K562 (cell line): ENCODE results near the gene SERPINA6. TPM values are rescaled to one million over a fixed set of nuclear protein-coding genes. Genes with fewer than 3 reads are reported as not detected.

Experiments used
- ATAC-seq: fragments of 200-7000 bp; cut with Tn5 transposase; 3 replicates; pipeline ENCODE4 v1.9.1; 2020; ENCODE audit warnings: moderate library complexity
- BruUV-seq: library from RNA; stranded (reverse); fragments of 400-500 nt; replicated peaks from 2 replicates; lab custom pipeline; 2021; lab: Mats Ljungman, UMichigan
- CTCF ChIA-PET: fragments of 300-600 bp; formaldehyde crosslinking; extraction: SDS; loops from one replicate; lab custom pipeline; 2021; ENCODE audit warnings: low intra/inter-chr PET ratio; lab: Yijun Ruan, JAX
- POLR2A ChIA-PET: fragments of 300-600, 350-650 bp; sonication (Branson Sonifier 250); formaldehyde crosslinking; extraction: SDS; loops from one replicate; lab custom pipeline; 2021; ENCODE audit warnings: antibody characterized with exemption, inconsistent platforms; lab: Yijun Ruan, JAX
- DNase-seq, 4 experiments: peaks; one replicate each; pipeline versions ENCODE4 v3.0.0 to v3.0.0-alpha.2; 2011 to 2018; ENCODE audit warnings: low spot score in 3 of 4, mixed read lengths in 3 of 4; ENCODE audit errors: extremely low read depth in 1 of 4
- FAIRE-seq: peaks from 2 replicates; lab custom pipeline; 2011; peaks lifted over from hg19 to GRCh38; lab: Jason Lieb, UNC
- H2AFZ ChIP-seq: 2 replicates; pipeline ENCODE4 v1.6.0; 2011; ENCODE audit warnings: low read depth, low read length, control low read depth, inconsistent platforms
- H3K27ac ChIP-seq: fragments of 200-600 bp; 3 replicates; pipeline ENCODE4 v1.8.0; 2011; ENCODE audit warnings: low read depth, mild to moderate bottlenecking, control low read depth, inconsistent platforms, low read length, moderate library complexity, mixed read lengths; ENCODE audit errors: extremely low read depth
- H3K27me3 ChIP-seq, 2 experiments: fragments of 300-600 bp in 1 of 2; 2 replicates in 1 of 2; 3 replicates in 1 of 2; pipeline versions ENCODE4 v1.6.0 to v1.8.0; 2011; ENCODE audit warnings: inconsistent platforms in 2 of 2, low read length in 2 of 2, mild to moderate bottlenecking in 1 of 2, mixed read lengths in 1 of 2, moderate library complexity in 1 of 2; ENCODE audit not compliant: control insufficient read depth in 2 of 2, insufficient read depth in 2 of 2
- H3K36me3 ChIP-seq: fragments of 300-600 bp; 3 replicates; pipeline ENCODE4 v1.8.0; 2011; ENCODE audit warnings: mild to moderate bottlenecking, low read length, inconsistent platforms; ENCODE audit not compliant: control insufficient read depth, insufficient read depth
- H3K4me1 ChIP-seq, 2 experiments: fragments of 200-600 bp in 1 of 2; replicated peaks in 1 of 2; 2 replicates in 1 of 2; 3 replicates in 1 of 2; pipeline versions ENCODE4 v1.5.1 to v1.8.0; 2011; ENCODE audit warnings: inconsistent platforms in 2 of 2, low read length in 2 of 2, mild to moderate bottlenecking in 1 of 2, mixed read lengths in 1 of 2, moderate library complexity in 1 of 2; ENCODE audit not compliant: control insufficient read depth in 2 of 2, insufficient read depth in 2 of 2
- H3K4me2 ChIP-seq: 2 replicates; pipeline ENCODE4 v1.6.1; 2011; ENCODE audit warnings: low read length, control low read depth, inconsistent platforms, mixed read lengths; ENCODE audit not compliant: insufficient read depth
- H3K4me3 ChIP-seq: fragments of 200-600 bp; sonication (generic), shearing (Covaris generic); 2 replicates; pipeline ENCODE4 v1.5.1; 2016; ENCODE audit warnings: control low read depth, inconsistent platforms
- H3K79me2 ChIP-seq: fragments of 200-600 bp; 3 replicates; pipeline ENCODE4 v1.8.0; 2011; ENCODE audit warnings: low read length, inconsistent platforms; ENCODE audit not compliant: control insufficient read depth, insufficient read depth
- H3K9ac ChIP-seq, 2 experiments: 2 replicates each; pipeline versions ENCODE4 v1.6.0 to v1.6.1; 2011; ENCODE audit warnings: low read depth in 2 of 2, low read length in 2 of 2, control low read depth in 1 of 2, inconsistent platforms in 1 of 2, mild to moderate bottlenecking in 1 of 2, mixed read lengths in 1 of 2; ENCODE audit not compliant: insufficient read depth in 1 of 2
- H3K9me1 ChIP-seq: one replicate; pipeline ENCODE4 v1.6.0; 2011; ENCODE audit warnings: inconsistent platforms, mild to moderate bottlenecking, low read length, moderate library complexity; ENCODE audit not compliant: control insufficient read depth, insufficient read depth
- H3K9me3 ChIP-seq: replicated peaks from 2 replicates; pipeline ENCODE4 v1.5.1; 2011; ENCODE audit warnings: low read depth, low read length, inconsistent platforms; ENCODE audit not compliant: control insufficient read depth, insufficient read depth
- H4K20me1 ChIP-seq: replicated peaks from 2 replicates; pipeline ENCODE4 v1.6.1; 2011; ENCODE audit warnings: low read length, inconsistent platforms, mixed read lengths; ENCODE audit not compliant: control insufficient read depth, insufficient read depth
- FOXK1 ChIP-seq: sonication (generic); formaldehyde crosslinking; IDR thresholded peaks from 2 replicates; pipeline ENCODE4 v1.8.0; 2022; ENCODE audit warnings: missing genetic modification reagents, mild to moderate bottlenecking, borderline replicate concordance
- HCFC1 ChIP-seq: IDR thresholded peaks from 2 replicates; pipeline ENCODE4 v1.6.1; 2012; ENCODE audit warnings: low read depth, low read length, improper control_type of control experiment
- SNRNP70 ChIP-seq: fragments of 200-400 bp; formaldehyde crosslinking; optimal IDR thresholded peaks from 2 replicates; pipeline ENCODE3; 2017; ENCODE audit warnings: low read depth, low read length
- TAF9B ChIP-seq: fragments of 450-650 bp; IDR thresholded peaks from 2 replicates; pipeline ENCODE4 v1.6.1; 2018; ENCODE audit warnings: mild to moderate bottlenecking; ENCODE audit not compliant: partially characterized antibody
- ZNF512 ChIP-seq: IDR thresholded peaks from 2 replicates; pipeline ENCODE4 v1.6.1; 2016; ENCODE audit warnings: missing genetic modification characterization, missing compliant biosample characterization
- WGBS: fragments of 100-300 bp; shearing (Covaris generic); methylation state at CpG from one replicate; pipeline ENCODE4 v1.1.6; 2016; ENCODE audit warnings: low coverage, mixed read lengths; ENCODE audit not compliant: insufficient coverage; ENCODE audit errors: missing lambda C conversion rate; 5-methylcytosine and 5-hydroxymethylcytosine counted together
- in situ Hi-C: fragments of 300-500 bp; cut with MboI; formaldehyde crosslinking; loops from 4 replicates; pipeline ENCODE4 v1.15.0; 2018; ENCODE audit warnings: inconsistent platforms, mixed read lengths
- intact Hi-C: fragments of 100-400 bp; cut with micrococcal nuclease; formaldehyde crosslinking; loops from 2 replicates; pipeline ENCODE4 v1.14.2; 2022
- polyA plus RNA-seq, 8 experiments: library from polyadenylated mRNA; depleted of rRNA in 4 of 8; stranded (reverse) in 5 of 8; unstranded in 3 of 8; fragments of >200 nt; fragmentation: Nextera tagmentation in 2 of 8; fragmentation: Illumina TruSeq in 1 of 8; extraction: Ambion mirVana in 2 of 8; extraction: Trizol in 1 of 8; gene quantifications; 2 replicates each; pipeline versions ENCODE4 v1.2.1 to v1.2.3, GENCODE V29; 2011 to 2014; ENCODE audit warnings: inconsistent platforms in 1 of 8, missing spikeins in 1 of 8
- total RNA-seq, 7 experiments: library from RNA; depleted of rRNA in 6 of 7; stranded (reverse); fragments of >200 nt in 6 of 7; fragmentation: Illumina TruSeq in 2 of 7; extraction: Trizol in 2 of 7; gene quantifications; 2 replicates each; pipeline versions ENCODE4 v1.2.1 to v1.2.3, GENCODE V29; 2011 to 2021; ENCODE audit warnings: low replicate concordance in 1 of 7

The SERPINA6 gene
- total and polyA plus RNA-seq, 9 of the 15 experiments (the other 6 are each of a cell fraction or from before 2014, with no cell fraction given): not detected

- no peak for TF ChIP-seq TAF9B
- TF ChIP-seq FOXK1 (CRISPR knock-in tag): no peak
- no peak for TF ChIP-seq ZNF512
Measured at GRCh38 chr14:94306047-94306978, 16.8 kb downstream of the SERPINA6 start (continued).

GRCh38 chr14:94305620-94306019 is 17.5 kb downstream of the SERPINA6 start:
- H2AFZ ChIP-seq: no peak overlapping the region
- ATAC-seq: no peak
- H3K27me3 ChIP-seq: no peaks in the 10 kb centered on the region; a peak in 1 of 5 replicates
- H3K9me1 ChIP-seq: no peaks in the 10 kb centered on the region
- no peaks in the 10 kb centered on the region for H3K36me3 ChIP-seq
- H3K9me3 ChIP-seq: no peaks in the 10 kb centered on the region
- H3K79me2 ChIP-seq: no peaks in the 10 kb centered on the region
- H3K4me2 ChIP-seq: no peak overlapping the region
- H3K4me1 ChIP-seq: no peaks in the 10 kb centered on the region
- H4K20me1 ChIP-seq: no peaks in the 10 kb centered on the region
- no peak overlapping the region for H3K9ac ChIP-seq
- in situ Hi-C loops: no loop called here
- H3K27ac ChIP-seq: no peak overlapping the region
- ChIA-PET CTCF (no interaction called here), POLR2A (no interaction called here)
- TF ChIP-seq HCFC1 (no peak), SNRNP70 (no peak)
- no peak for FAIRE-seq
- H3K4me3 ChIP-seq: no peak overlapping the region
- no TSS peak for BruUV-seq
- intact Hi-C loops: no loop called here
- DNase-seq: no peak
- 0% methylated on average over 2 of the region's 2 CpGs for WGBS
